ENCODE measurements around the gene GEMIN5.

GEMIN5 gene

DNA sequence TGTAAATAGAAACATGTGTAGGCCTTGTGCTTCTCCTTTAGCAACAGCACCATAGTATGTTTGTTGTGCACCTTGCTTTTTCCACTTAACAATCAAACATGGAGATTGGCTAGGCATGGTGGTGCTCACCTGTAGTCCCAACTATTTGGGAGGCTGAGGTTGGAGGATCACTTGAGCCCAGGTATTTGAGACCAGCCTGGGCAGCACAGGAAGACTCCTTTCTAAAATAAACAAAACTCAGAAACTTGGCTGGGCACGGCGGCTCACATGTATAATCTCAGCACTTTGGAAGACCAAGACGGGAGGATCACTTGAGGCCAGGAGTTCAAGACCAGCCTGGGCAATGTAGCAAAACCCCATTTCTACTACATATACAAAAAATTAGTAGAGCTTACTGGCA, 86.7 kb downstream of the GEMIN5 start:
- no peak overlapping the region for H3K27ac ChIP-seq
- no peak for DNase-seq (ENCODE audit: low read depth, low spot score)

DNA sequence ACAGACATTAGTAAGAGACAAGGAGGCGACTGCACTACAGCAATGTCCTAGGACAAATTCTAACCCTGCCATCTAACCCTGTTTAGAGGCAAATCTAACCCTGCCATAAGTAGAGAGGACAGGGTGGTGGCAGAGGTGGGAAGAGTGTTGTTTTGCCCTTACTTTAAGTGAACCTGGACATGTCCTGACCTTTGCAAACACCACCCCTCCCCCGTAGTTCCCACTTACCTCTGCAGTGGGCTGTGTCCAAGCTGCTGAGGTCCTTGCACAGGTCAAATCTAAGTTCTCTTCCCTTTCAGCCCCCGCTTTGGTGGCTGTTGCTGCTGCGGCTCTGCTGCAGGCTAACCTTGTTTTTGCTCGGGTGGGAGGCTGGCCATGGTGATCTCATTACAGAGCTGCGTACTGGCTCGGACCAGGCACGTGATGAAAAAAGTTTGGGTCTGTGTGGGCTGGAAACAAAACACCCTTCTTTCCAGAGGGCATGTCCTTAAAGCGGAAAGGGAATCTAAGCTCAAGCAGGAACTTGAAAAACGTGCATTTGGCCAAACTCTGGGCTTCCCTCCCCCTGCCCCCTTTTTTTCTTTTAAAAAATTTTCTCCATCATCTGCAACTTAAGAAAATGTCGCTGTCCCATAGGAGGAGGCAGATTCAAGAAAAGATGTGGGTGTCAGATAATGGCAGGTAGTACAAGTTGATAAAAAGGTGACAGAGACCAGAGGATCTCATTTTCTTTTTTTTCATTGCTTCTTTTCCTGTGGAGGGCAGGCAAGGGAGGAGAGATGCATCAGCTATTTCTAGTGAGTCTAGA, 87.6 kb downstream of the GEMIN5 start, which contains the start of gene FAXDC2:
TSS of gene FAXDC2 (minus strand) at position 349 of the 808 bp plus-strand sequence. CDS start 12,425 bp downstream, outside the sequence.
- no peak within 1 kb of the TSS for H3K27ac ChIP-seq
- DNase-seq (ENCODE audit: low read depth, low spot score): no peak

- no peak overlapping the region for H3K27ac ChIP-seq
- no peak for DNase-seq (ENCODE audit: low read depth, low spot score)
These were observed 88.2 kb downstream of the GEMIN5 start for GRCh38 chr5:154849791-154850201.

DNA sequence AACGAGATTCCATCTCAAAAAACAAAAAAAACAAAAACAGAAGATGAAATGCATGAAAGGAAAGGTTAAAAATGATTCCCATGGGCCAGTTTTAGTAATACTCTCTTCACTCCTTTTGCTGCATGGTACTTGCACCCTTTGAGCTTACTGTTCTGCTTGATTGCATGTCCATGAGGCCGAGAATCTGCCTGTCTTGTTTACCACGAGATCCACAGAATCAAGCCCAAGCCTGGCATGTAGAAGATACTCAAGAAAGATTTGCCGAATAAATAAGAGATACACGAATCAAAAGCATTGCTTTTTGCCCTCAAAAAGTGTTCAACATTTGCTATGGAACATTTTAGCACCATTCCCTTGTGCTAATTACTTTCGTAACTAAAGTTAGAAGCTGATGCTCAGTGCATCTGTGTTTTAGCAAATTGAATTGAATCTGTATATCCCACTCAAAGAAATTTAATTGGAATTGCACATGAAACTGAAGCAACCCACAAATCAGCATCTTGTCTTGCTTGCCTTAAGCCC, 88.7 kb downstream of the GEMIN5 start:
- H3K27ac ChIP-seq: no peak overlapping the region
- DNase-seq (ENCODE audit: low read depth, low spot score): no peak

- no peak overlapping the region for H3K27ac ChIP-seq
- DNase-seq (ENCODE audit: low read depth, low spot score): no peak
These were observed 93.2 kb downstream of the GEMIN5 start for GRCh38 chr5:154844809-154845208.

GRCh38 chr5:154842689-154843530, 95.1 kb downstream of the GEMIN5 start:
- no peak for DNase-seq (ENCODE audit: low read depth, low spot score)
- H3K27ac ChIP-seq: no peak overlapping the region

GRCh38 chr5:154841273-154841661, 96.7 kb downstream of the GEMIN5 start:
- no peak for DNase-seq (ENCODE audit: low read depth, low spot score)
- no peak overlapping the region for H3K27ac ChIP-seq

DNA sequence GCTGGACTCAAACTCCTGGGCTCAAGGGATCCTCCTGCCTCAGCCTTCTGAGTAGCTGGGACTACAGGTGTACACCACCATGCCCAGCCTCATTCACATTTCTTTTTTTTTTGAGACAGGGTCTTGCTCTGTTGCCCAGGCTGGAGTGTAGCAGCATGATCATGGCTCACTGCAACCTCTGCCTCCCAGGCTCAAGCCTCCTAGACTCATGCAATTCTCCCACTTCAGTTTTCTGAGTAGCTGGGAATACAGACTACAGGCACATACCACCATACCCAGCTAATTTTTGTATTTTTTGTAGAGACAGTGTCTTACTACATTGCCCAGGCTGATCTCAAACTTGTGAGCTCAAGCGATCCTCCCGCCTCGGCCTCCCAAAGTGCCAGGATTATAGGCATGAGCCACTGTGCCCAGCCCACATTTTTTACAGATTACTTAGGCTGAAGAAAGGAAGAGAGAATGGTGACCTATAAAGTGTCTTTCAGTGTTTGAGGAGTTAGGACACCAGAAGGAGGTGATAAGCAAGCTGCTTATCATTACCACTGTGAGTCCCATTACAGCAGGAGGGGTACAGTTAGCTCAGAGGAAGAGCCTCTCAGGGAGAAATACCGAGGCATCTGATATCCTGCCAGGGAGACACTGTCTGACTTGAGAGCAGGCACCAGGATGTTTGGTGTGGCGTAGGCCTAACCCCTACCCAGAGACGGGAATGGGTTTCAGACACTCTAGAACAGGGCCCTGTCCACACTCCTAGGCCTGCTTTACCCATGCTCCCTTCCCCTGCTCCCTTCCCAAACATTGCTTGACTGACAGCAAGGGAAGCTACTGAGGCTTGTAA, 97.4 kb downstream of the GEMIN5 start:
- DNase-seq (ENCODE audit: low read depth, low spot score): no peak
- H3K27ac ChIP-seq: no peak overlapping the region

Measured in epithelial cell of prostate (primary cell).